Caco-2 (cell line): ENCODE measurements around the gene ZNF436. TPM values are rescaled to one million over a fixed set of nuclear protein-coding genes. Genes with fewer than 3 reads are reported as not detected.
"Not testable (repeated sequence)": the region's sequence is repeated elsewhere in the genome, so short reads cannot be mapped to it uniquely, and the experiment has no call there.

ENCODE experiments used
- BruUV-seq: library from RNA; stranded (reverse); fragments of 400-500 nt; replicated peaks from 2 replicates; lab custom pipeline; 2021; lab: Mats Ljungman, UMichigan
- CTCF ChIA-PET: fragments of 300-600 bp; sonication (Branson Sonifier 250); formaldehyde crosslinking; loops from one replicate; lab custom pipeline; 2022; ENCODE audit warnings: antibody characterized with exemption; lab: Charles Lee
- POLR2A ChIA-PET: fragments of 300-600 bp; sonication (Branson Sonifier 250); formaldehyde crosslinking; loops from one replicate; lab custom pipeline; 2022; ENCODE audit warnings: antibody characterized with exemption; lab: Charles Lee
- DNase-seq, 2 experiments: peaks; one replicate each; pipeline versions ENCODE4 v3.0.0 to v3.0.0-alpha.2; 2020 to 2022
- H3K27me3 ChIP-seq: replicated peaks from 2 replicates; pipeline ENCODE4 v1.6.0; 2011; ENCODE audit warnings: low read length; ENCODE audit not compliant: control insufficient read depth, insufficient read depth
- H3K36me3 ChIP-seq: 2 replicates; pipeline ENCODE4 v1.5.1; 2011; ENCODE audit warnings: low read length; ENCODE audit not compliant: control insufficient read depth, insufficient read depth
- H3K4me1 ChIP-seq: fragments of 250-450 bp; sonication (Bioruptor Pico); 2 replicates; pipeline ENCODE4 v1.5.1; 2020; ENCODE audit warnings: mild to moderate bottlenecking
- H3K4me3 ChIP-seq: 2 replicates; pipeline ENCODE4 v1.5.1; 2011; ENCODE audit warnings: low read depth, mild to moderate bottlenecking, control low read depth, low read length
- H3K9me3 ChIP-seq: fragments of 250-450 bp; sonication (Bioruptor Pico); 2 replicates; pipeline ENCODE4 v1.5.1; 2020; ENCODE audit warnings: mild to moderate bottlenecking, moderate library complexity
- H3K27ac Mint-ChIP-seq: one replicate; pipeline ENCODE4 v1.8.0; 2022; ENCODE audit warnings: mixed read lengths; ENCODE audit not compliant: unreplicated experiment
- H3K27me3 Mint-ChIP-seq: one replicate; pipeline ENCODE4 v1.8.0; 2022; ENCODE audit warnings: mixed read lengths; ENCODE audit not compliant: insufficient read depth, unreplicated experiment
- H3K36me3 Mint-ChIP-seq: one replicate; pipeline ENCODE4 v1.8.0; 2022; ENCODE audit warnings: mild to moderate bottlenecking, mixed read lengths; ENCODE audit not compliant: insufficient read depth, unreplicated experiment
- H3K4me1 Mint-ChIP-seq: one replicate; pipeline ENCODE4 v1.8.0; 2022; ENCODE audit warnings: low read depth, mixed read lengths; ENCODE audit not compliant: unreplicated experiment
- H3K4me3 Mint-ChIP-seq: one replicate; pipeline ENCODE4 v1.8.0; 2022; ENCODE audit warnings: mild to moderate bottlenecking, moderate library complexity, mixed read lengths; ENCODE audit not compliant: unreplicated experiment
- H3K9me3 Mint-ChIP-seq: one replicate; pipeline ENCODE4 v1.8.0; 2022; ENCODE audit warnings: mixed read lengths; ENCODE audit not compliant: unreplicated experiment
- CTCF ChIP-seq, 2 experiments: fragments of 200-600 bp in 1 of 2; IDR thresholded peaks; 1 replicate in 1 of 2; 2 replicates in 1 of 2; pipeline versions ENCODE4 v1.5.1 to v1.8.0; 2011 to 2022; ENCODE audit warnings: antibody characterized with exemption in 1 of 2, control low read depth in 1 of 2, inconsistent platforms in 1 of 2, low read depth in 1 of 2, low read length in 1 of 2, mild to moderate bottlenecking in 1 of 2, moderate library complexity in 1 of 2; ENCODE audit not compliant: insufficient read depth in 1 of 2, severe bottlenecking in 1 of 2, unreplicated experiment in 1 of 2
- intact Hi-C: fragments of 100-400 bp; cut with micrococcal nuclease; formaldehyde crosslinking; loops from one replicate; pipeline ENCODE4 v1.10.0; 2022; ENCODE audit not compliant: unreplicated experiment
- total RNA-seq: library from RNA; stranded (reverse); gene quantifications from 2 replicates; pipeline ENCODE4 v1.2.3, GENCODE V29; 2022

The ZNF436 gene
- total RNA-seq, 1 experiment from 2014 or later: 6.1 TPM

- ChIA-PET CTCF (no interaction called here), POLR2A (no interaction called here)
- DNase-seq: no peak
- intact Hi-C loops: no loop called here
- no TSS peak for BruUV-seq
- H3K4me3 Mint-ChIP-seq: no peak overlapping the region
- H3K36me3 ChIP-seq: no peaks in the 10 kb centered on the region
- H3K9me3 ChIP-seq: no peaks in the 10 kb centered on the region
- H3K4me1 Mint-ChIP-seq: no peaks in the 10 kb centered on the region
- H3K36me3 Mint-ChIP-seq: peaks cover 88% of the 10 kb centered on the region
- no peaks in the 10 kb centered on the region for H3K4me1 ChIP-seq
- H3K27ac Mint-ChIP-seq: no peak overlapping the region
- no peaks in the 10 kb centered on the region for H3K27me3 Mint-ChIP-seq
- H3K27me3 ChIP-seq: no peaks in the 10 kb centered on the region
- H3K9me3 Mint-ChIP-seq: no peaks in the 10 kb centered on the region
- TF ChIP-seq CTCF (IDR thresholded peaks at IDR 0.05; ENCODE audit: insufficient read depth in 1 of 2, low read depth in 1 of 2, low read length in 1 of 2, severe bottlenecking in 1 of 2, unreplicated experiment in 1 of 2): no peak
- H3K4me3 ChIP-seq: no peak overlapping the region
Observed at GRCh38 chr1:23325393-23325792, 44.2 kb downstream of the ZNF436 start.

GRCh38 chr1:23322770-23323169, 46.9 kb downstream of the ZNF436 start:
- Mint-ChIP-seq H3K4me3 (no peak overlapping the region), H3K36me3 (peaks cover 87% of the 10 kb centered on the region), H3K27me3 (no peaks in the 10 kb centered on the region), H3K27ac (no peak overlapping the region), H3K9me3 (no peaks in the 10 kb centered on the region), H3K4me1 (no peaks in the 10 kb centered on the region)
- ChIA-PET CTCF (no interaction called here), POLR2A (interaction anchor here (0.6 kb wide), 1 partner anchor 893 kb away, joined by 5 read pairs; no protein-coding TSS in a partner anchor)
- no peak for DNase-seq
- no TSS peak for BruUV-seq
- no peak for TF ChIP-seq CTCF (IDR thresholded peaks at IDR 0.05; ENCODE audit: insufficient read depth in 1 of 2, low read depth in 1 of 2, low read length in 1 of 2, severe bottlenecking in 1 of 2, unreplicated experiment in 1 of 2)
- Histone ChIP-seq H3K4me3 (no peak overlapping the region), H3K36me3 (no peaks in the 10 kb centered on the region), H3K4me1 (no peaks in the 10 kb centered on the region), H3K9me3 (no peaks in the 10 kb centered on the region), H3K27me3 (no peaks in the 10 kb centered on the region)
- intact Hi-C loops: no loop called here

GRCh38 chr1:23310280-23310679, 59.4 kb downstream of the ZNF436 start:
- H3K36me3 Mint-ChIP-seq: peaks cover 63% of the 10 kb centered on the region
- intact Hi-C loops: loop anchor here (5.0 kb wide), 1 partner anchor 92 kb away; no protein-coding TSS in a partner anchor
- H3K4me3 Mint-ChIP-seq, CTCF ChIA-PET, H3K9me3 ChIP-seq, H3K4me1 Mint-ChIP-seq, H3K9me3 Mint-ChIP-seq, DNase-seq, H3K4me3 ChIP-seq, H3K27me3 ChIP-seq, H3K36me3 ChIP-seq, BruUV-seq, POLR2A ChIA-PET, H3K27me3 Mint-ChIP-seq, H3K4me1 ChIP-seq: not testable (repeated sequence)
- peak overlapping the region; percentile 21 for H3K27ac Mint-ChIP-seq

Other genes starting within 250 kb of the ZNF436 start
- gene LUZP1, start 201.0 kb downstream of the ZNF436 start, total RNA-seq: 20.0 and 20.6 TPM in 2 replicates
- 7.7 and 8.7 TPM in 2 replicates for gene HTR1D, start 152.3 kb downstream of the ZNF436 start, total RNA-seq
- gene HNRNPR, start 25.6 kb downstream of the ZNF436 start, total RNA-seq: 169 and 183 TPM in 2 replicates
- gene TCEA3, start 54.9 kb upstream of the ZNF436 start, total RNA-seq: 14.6 and 15.8 TPM in 2 replicates
- 10.8 and 12.1 TPM in 2 replicates for gene ASAP3, start 114.3 kb upstream of the ZNF436 start, total RNA-seq
- 9.1 and 9.5 TPM in 2 replicates for gene E2F2, start 161.4 kb upstream of the ZNF436 start, total RNA-seq
- 13.7 and 18.0 TPM in 2 replicates for gene ID3, start 189.7 kb upstream of the ZNF436 start, total RNA-seq